Bronchial epithelial cell (primary cell): ENCODE results near the gene GRN. TPM values are rescaled to one million over a fixed set of nuclear protein-coding genes. Genes with fewer than 3 reads are reported as not detected.

Experiments used
- DNase-seq: peaks from one replicate; pipeline ENCODE4 v3.0.0-alpha.2; 2010; ENCODE audit warnings: low read depth
- FAIRE-seq: peaks from 2 replicates; lab custom pipeline; 2011; peaks lifted over from hg19 to GRCh38; lab: Jason Lieb, UNC
- H3K27me3 ChIP-seq: 2 replicates; pipeline ENCODE4 v1.5.1; 2011; ENCODE audit warnings: low read length; ENCODE audit not compliant: control insufficient read depth, insufficient read depth
- H3K36me3 ChIP-seq: 2 replicates; pipeline ENCODE4 v1.5.1; 2011; ENCODE audit warnings: low read length; ENCODE audit not compliant: control insufficient read depth, insufficient read depth
- H3K4me3 ChIP-seq: 2 replicates; pipeline ENCODE4 v1.5.1; 2011; ENCODE audit warnings: mild to moderate bottlenecking, low read depth, low read length, control low read depth
- total RNA-seq: library from RNA; depleted of rRNA; stranded (reverse); fragments of >200 nt; gene quantifications from 2 replicates; pipeline ENCODE4 v1.2.1, GENCODE V29; 2014
- TF ChIP-seq, protein P1 (sequence below): IDR thresholded peaks from 2 replicates; pipeline ENCODE4 v1.5.1; 2011; ENCODE audit warnings: mild to moderate bottlenecking, moderate library complexity, low read length, control low read depth, inconsistent platforms; ENCODE audit not compliant: insufficient read depth, severe bottlenecking

Gene GRN
- total RNA-seq, 1 donor from 2014 or later, result 200 TPM

DNA sequence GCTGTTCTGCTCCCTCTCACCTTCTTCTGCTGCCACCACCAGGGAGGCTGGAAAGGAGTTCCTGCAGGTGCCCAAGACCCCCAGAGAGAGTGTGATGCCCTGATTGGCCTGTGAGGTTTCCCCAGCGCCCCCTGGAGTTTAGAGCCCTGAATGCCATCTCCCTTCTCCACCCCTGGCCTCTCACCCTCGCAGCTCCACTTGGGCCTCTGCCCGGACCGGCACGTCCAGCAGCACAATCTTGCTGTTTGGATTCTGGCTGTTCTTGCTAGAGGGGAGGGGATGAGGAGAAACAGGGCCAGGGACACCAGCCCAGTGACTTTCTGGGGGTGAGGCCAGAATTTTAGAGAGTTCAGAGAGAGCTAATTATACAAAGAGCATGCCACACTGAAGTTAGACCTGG lies 31.0 kb downstream of the GRN start:
- Histone ChIP-seq H3K27me3 (no peaks in the 10 kb centered on the region), H3K4me3 (no peak overlapping the region), H3K36me3 (no peaks in the 10 kb centered on the region)
- no peak for DNase-seq
- TF ChIP-seq, protein P1, sequence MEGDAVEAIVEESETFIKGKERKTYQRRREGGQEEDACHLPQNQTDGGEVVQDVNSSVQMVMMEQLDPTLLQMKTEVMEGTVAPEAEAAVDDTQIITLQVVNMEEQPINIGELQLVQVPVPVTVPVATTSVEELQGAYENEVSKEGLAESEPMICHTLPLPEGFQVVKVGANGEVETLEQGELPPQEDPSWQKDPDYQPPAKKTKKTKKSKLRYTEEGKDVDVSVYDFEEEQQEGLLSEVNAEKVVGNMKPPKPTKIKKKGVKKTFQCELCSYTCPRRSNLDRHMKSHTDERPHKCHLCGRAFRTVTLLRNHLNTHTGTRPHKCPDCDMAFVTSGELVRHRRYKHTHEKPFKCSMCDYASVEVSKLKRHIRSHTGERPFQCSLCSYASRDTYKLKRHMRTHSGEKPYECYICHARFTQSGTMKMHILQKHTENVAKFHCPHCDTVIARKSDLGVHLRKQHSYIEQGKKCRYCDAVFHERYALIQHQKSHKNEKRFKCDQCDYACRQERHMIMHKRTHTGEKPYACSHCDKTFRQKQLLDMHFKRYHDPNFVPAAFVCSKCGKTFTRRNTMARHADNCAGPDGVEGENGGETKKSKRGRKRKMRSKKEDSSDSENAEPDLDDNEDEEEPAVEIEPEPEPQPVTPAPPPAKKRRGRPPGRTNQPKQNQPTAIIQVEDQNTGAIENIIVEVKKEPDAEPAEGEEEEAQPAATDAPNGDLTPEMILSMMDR, result peak; percentile 62
- FAIRE-seq, result no peak

- H3K4me3 ChIP-seq, result no peak overlapping the region
- no peaks in the 10 kb centered on the region for H3K27me3 ChIP-seq
- FAIRE-seq, result no peak
- no peaks in the 10 kb centered on the region for H3K36me3 ChIP-seq
- no peak for DNase-seq
- TF ChIP-seq, protein P1, result no peak
These were observed 31.7 kb downstream of the GRN start for GRCh38 chr17:44376779-44377178.

GRCh38 chr17:44378171-44378705 lies 33.1 kb downstream of the GRN start:
- Histone ChIP-seq H3K4me3 (no peak overlapping the region), H3K36me3 (no peaks in the 10 kb centered on the region), H3K27me3 (no peaks in the 10 kb centered on the region)
- DNase-seq, result no peak
- TF ChIP-seq, protein P1, result no peak
- no peak for FAIRE-seq

DNA sequence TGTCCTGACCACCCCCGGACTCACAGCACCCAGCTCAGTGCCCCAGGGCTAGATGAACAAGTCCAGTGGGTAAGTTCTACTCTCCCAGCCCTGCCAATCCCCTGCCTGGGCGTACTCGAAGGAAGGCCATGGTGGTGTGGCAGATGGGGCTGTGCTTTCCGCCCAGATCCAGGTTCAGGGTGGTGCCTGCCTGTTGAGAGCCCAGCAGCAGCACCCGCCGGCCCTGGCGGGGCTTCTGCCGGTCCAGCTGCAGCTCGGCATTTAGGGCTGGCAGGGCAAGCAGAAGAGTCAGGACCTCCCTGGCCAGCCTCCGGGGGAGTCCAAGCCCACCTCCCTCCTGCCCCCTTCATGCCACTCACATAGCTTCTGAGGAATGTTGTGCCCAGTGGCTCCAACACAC lies 34.8 kb downstream of the GRN start:
- DNase-seq, result no peak
- TF ChIP-seq, protein P1, result no peak
- Histone ChIP-seq H3K4me3 (no peak overlapping the region), H3K36me3 (no peaks in the 10 kb centered on the region), H3K27me3 (peaks cover 6% of the 10 kb centered on the region)
- no peak for FAIRE-seq

- no peak for DNase-seq
- H3K36me3 ChIP-seq, result no peaks in the 10 kb centered on the region
- peak; percentile 7 for FAIRE-seq
- H3K4me3 ChIP-seq, result no peak overlapping the region
- TF ChIP-seq, protein P1, result no peak
- H3K27me3 ChIP-seq, result peaks cover 8% of the 10 kb centered on the region
These were observed 35.7 kb downstream of the GRN start for GRCh38 chr17:44380767-44381166.

GRCh38 chr17:44381810-44382305 lies 36.8 kb downstream of the GRN start:
- no peaks in the 10 kb centered on the region for H3K36me3 ChIP-seq
- FAIRE-seq (no peak), DNase-seq (no peak)
- H3K4me3 ChIP-seq, result no peak overlapping the region
- H3K27me3 ChIP-seq, result peaks cover 8% of the 10 kb centered on the region
- TF ChIP-seq, protein P1, result no peak
